GM06990 (cell line): ENCODE data around the gene NEUROG1.

Experiments
- DNase-seq: peaks from one replicate; pipeline ENCODE4 v3.0.0-alpha.2; 2011; ENCODE audit not compliant: insufficient read length; ENCODE audit errors: extremely low read depth
- H3K27me3 ChIP-seq: replicated peaks from 2 replicates; pipeline ENCODE4 v1.6.0; 2011; ENCODE audit warnings: low read length; ENCODE audit not compliant: control insufficient read depth, insufficient read depth
- H3K36me3 ChIP-seq: 2 replicates; pipeline ENCODE4 v1.5.1; 2011; ENCODE audit warnings: low read length; ENCODE audit not compliant: control insufficient read depth, insufficient read depth
- H3K4me3 ChIP-seq: replicated peaks from 2 replicates; pipeline ENCODE4 v1.5.1; 2011; ENCODE audit warnings: low read depth, mild to moderate bottlenecking, control low read depth, low read length
- TF ChIP-seq, protein P1 (sequence below): IDR thresholded peaks from 2 replicates; pipeline ENCODE4 v1.5.1; 2011; ENCODE audit warnings: low read length, control low read depth, mild to moderate bottlenecking, inconsistent platforms; ENCODE audit not compliant: insufficient read depth, poor library complexity, severe bottlenecking

Gene NEUROG1, protein sequence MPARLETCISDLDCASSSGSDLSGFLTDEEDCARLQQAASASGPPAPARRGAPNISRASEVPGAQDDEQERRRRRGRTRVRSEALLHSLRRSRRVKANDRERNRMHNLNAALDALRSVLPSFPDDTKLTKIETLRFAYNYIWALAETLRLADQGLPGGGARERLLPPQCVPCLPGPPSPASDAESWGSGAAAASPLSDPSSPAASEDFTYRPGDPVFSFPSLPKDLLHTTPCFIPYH

DNA sequence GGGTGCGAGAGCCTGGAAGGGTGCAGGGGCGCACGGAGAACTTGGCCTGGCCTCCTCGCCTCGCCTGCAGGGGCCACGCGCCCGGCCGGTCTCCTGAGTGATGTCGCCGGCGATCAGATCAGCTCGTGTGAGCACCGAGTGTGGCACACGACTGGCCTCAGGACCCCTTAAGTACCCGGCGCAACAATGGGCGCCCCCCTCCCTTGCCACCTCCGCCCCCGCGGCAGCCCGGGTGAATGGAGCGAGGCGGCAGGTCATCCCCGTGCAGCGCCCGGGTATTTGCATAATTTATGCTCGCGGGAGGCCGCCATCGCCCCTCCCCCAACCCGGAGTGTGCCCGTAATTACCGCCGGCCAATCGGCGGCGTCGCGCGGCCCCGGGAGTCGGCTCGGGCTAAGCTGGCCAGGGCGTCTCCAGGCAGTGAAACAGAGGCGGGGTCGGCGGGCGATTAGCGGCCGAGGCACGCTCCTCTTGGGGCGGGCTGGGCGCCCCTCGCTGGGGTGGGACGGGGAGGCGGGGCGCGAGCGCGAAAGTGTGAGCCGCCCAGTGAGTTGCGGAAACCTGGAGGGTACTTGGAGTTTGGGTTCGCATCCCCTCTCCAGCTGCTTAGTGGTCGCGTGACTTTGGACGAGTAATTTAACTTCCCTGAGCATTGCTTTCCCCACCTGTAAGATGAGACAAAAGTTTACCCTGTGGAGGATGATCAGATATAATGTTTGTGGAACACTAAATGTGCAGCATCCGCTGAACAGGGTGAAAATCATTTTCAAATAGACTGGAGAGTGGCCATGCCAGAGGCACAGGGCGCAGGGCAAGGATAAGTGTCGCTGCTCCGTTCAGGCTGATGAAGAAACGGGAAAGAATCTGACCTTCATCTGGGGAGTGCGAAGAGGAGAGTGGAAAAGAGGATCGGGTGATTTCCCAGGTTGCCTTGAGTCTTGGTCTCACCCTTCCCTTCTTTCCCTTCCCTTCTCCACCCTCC lies at the start of gene NEUROG1:
Gene NEUROG1, minus strand, starts transcription at position 145 of the 982 bp plus-strand sequence. CDS start 274 bp downstream, outside the sequence.
- DNase-seq = no peak
- Histone ChIP-seq H3K4me3 (no peak within 1 kb of the TSS), H3K36me3 (no peaks in the 10 kb centered on the region), H3K27me3 (no peaks in the 10 kb centered on the region; the same call in 1 of the 2 replicates)
- TF ChIP-seq, protein P1, sequence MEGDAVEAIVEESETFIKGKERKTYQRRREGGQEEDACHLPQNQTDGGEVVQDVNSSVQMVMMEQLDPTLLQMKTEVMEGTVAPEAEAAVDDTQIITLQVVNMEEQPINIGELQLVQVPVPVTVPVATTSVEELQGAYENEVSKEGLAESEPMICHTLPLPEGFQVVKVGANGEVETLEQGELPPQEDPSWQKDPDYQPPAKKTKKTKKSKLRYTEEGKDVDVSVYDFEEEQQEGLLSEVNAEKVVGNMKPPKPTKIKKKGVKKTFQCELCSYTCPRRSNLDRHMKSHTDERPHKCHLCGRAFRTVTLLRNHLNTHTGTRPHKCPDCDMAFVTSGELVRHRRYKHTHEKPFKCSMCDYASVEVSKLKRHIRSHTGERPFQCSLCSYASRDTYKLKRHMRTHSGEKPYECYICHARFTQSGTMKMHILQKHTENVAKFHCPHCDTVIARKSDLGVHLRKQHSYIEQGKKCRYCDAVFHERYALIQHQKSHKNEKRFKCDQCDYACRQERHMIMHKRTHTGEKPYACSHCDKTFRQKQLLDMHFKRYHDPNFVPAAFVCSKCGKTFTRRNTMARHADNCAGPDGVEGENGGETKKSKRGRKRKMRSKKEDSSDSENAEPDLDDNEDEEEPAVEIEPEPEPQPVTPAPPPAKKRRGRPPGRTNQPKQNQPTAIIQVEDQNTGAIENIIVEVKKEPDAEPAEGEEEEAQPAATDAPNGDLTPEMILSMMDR = no peak

DNA sequence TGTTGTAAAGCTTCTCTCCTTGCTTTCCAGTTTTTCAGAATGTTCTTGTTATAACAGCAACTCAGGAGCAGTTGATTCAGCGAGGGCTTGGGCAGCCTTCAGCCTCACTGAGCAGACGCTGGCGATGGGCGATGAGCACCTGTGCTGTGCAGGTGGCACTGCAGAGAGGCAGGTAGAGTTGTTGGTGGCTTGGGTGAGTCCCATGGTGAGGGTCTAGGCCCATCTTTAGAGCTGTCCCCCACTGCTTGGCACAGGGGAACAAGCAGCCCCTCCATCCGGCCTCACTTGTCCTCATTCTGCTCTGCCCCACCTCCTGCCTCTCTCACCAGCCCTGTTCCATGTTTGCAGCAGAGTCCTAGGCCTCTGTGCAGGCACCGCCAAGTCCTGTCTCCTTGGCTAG lies 49.2 kb upstream of the NEUROG1 start:
- DNase-seq = no peak
- TF ChIP-seq, protein P1 = no peak
- H3K4me3 ChIP-seq = no peak overlapping the region
- no peaks in the 10 kb centered on the region for H3K36me3 ChIP-seq
- peaks cover 3% of the 10 kb centered on the region for H3K27me3 ChIP-seq

DNA sequence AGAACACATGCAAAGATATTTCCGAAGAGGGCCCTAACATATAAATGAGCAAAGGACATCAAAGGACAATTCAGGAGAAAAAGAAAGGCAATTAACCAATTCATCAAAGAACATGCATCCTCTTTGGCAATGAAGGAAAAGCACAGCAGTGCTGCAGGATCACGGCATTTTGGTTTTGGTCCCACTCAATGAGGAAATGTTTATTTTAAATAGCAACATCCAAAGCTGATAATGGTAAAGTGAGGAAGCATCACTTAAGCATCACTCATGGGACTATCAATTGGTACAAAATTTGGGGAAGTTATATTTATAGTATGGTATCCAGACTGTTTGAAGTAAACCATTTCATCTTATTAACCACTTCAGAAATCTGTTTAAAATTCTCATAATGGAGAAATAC lies 48.5 kb upstream of the NEUROG1 start:
- TF ChIP-seq, protein P1 = no peak
- no peak for DNase-seq
- Histone ChIP-seq H3K4me3 (no peak overlapping the region), H3K27me3 (peaks cover 3% of the 10 kb centered on the region), H3K36me3 (no peaks in the 10 kb centered on the region)

DNA sequence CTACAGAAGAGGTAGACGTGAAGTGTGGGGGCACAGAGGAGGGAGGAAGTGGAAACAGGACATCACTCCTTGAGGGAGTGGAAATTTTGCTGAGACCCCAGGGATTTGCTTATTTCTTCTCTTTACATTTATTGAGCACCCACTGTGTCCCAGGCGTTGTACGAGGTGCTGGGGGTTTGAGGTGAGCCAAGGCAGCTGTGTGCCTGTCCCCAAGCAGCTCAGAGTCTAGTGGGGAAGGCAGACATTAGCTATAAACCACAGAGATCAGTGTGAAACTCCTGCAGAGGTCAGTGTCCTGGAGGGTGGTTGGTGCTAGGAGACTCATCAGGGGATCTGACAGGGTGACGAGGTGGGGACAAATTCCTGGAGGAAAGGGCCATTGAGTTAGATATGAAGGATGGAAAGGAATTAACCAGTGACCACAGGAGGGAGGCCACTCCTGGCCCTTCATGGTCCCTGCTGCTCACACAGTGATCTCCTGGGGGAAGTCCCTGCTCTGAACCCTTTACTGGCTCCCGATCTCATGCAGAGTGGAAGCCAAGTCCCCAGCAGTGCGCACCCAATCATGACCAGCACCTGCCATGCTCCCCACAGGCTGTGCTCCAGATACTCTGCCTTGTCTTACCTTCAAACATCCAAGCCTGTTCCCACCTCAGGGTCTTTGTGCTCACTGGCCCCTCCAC lies 46.5 kb upstream of the NEUROG1 start:
- TF ChIP-seq, protein P1 = no peak
- Histone ChIP-seq H3K4me3 (no peak overlapping the region), H3K36me3 (no peaks in the 10 kb centered on the region), H3K27me3 (peaks cover 2% of the 10 kb centered on the region)
- no peak for DNase-seq

DNA sequence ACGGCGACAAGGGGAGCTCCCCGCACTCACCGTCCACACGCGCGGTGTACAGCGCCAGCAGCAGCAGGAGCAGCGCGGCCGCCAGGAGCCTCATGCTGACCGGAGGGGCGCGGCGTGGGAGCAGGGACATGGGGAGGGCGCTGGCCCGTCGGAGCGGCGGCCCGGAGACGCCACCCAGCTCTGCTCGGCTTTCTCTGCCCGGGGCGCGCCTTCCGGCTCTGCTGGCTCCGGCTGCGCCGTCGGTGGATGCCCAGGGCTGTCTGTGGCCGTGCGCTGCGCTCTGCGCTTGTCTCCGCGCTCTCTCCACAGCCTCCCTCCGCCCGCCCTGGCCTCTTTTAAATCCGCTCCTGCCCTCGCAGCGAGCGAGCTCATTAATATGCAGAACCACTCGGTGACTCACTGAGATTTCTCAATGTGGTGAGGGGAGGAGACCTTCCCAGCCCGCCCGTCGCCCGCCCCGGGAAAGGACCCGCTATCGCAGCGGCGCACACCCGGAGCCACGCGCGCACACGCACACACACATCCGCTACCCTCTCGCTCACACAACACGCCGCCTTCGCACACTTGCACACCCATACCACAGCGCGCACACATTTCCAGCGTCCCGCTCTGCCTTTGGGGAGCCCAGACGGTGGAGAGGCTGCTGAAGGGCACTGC lies 43.0 kb upstream of the NEUROG1 start, which contains the start of gene CXCL14:
Gene CXCL14, minus strand, starts transcription at position 307 of the 657 bp plus-strand sequence. Its CDS starts 213 bp downstream, at position 94.
- TF ChIP-seq, protein P1 = no peak

More for the DNA sequence above, 43.0 kb upstream of the NEUROG1 start, which contains the start of gene CXCL14:
- H3K4me3 ChIP-seq = no peak within 1 kb of the TSS
- no peaks in the 10 kb centered on the region for H3K36me3 ChIP-seq
- DNase-seq = no peak
- H3K27me3 ChIP-seq = peaks cover 3% of the 10 kb centered on the region
